ENCODE measurements around the gene TMEM54.
"Not testable (repeated sequence)": the region's sequence is repeated elsewhere in the genome, so short reads cannot be mapped to it uniquely, and the experiment has no call there.

The TMEM54 gene

DNA sequence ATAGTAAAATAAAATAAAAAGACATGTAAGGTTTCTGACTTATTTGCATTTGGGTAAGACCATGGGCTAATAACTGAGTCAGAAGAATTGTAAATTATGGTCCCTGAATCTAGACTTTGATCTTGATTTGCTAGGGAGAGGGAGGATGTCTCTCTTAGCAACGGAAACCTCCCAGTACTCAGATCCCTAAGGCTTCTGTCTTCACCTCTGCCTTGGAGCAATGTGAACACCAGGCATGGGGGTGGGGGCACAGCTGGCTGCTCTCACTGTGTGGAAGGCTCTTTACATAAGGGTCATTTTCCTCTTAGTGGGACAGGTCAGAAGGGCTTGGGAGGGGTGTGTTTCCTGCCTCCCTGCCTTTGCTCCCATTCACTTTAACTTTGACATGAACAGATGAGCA lies 17.0 kb upstream of the TMEM54 start:
- no peak for DNase-seq

DNA sequence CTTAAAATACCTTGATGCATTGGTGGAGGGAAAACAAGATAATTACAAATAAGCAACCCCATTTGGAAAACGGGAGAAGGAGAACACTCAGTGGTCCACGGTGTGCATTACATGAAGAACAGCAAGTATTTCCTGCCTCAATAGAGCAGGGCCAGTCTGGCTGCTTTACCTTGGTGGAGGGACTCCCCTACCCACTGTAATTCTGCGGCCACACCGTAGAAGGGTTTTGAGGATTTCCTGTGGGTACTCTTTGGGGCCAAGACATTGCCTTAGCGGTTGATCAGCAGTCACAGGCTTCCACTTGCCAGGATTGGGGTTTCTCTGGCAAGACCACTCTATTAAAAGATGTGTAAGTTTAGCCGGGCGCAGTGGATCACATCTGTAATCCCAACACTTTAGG lies 16.3 kb upstream of the TMEM54 start:
- DNase-seq = no peak

DNA sequence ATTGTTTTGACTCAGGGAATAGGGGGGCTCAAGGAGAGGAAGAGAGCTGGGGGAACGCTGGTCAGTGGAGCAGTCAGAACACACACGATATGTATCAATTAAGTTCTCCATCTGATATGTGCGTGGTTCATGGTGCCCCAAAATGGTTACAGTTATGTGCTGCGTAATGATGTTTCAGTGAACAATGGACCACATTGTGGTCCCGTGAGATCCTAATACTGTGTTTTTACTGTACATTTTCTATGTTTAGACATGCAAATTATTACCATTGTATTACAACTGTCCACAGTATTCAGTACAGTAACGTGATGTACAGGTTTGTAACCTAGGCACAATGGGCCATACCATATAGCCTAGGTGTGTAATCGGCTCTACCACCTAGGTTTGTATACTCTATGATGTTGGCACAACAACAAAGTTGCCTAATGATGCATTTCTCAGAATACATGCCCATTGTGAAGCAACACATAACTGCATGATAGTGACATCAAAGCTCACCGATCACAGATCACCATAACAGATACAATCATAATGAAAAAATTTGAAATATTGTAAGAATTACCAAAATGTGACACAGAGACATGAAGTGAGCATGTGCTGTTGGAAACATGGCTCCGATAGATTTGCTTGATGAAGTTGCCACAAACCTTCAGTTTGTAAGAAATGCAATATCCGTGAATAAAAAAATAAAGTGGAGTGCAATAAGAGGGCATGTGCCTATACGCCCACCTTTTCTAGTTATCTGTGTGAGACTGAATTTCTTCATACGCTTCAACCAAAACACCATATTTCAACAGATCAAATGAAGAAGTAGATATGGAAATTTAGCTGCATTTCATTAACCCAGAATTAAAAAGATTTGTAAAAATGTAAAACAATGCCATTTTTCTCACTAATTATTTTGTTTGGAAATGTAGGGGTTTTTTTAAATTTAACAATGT lies 14.8 kb upstream of the TMEM54 start:
- DNase-seq = no peak

DNA sequence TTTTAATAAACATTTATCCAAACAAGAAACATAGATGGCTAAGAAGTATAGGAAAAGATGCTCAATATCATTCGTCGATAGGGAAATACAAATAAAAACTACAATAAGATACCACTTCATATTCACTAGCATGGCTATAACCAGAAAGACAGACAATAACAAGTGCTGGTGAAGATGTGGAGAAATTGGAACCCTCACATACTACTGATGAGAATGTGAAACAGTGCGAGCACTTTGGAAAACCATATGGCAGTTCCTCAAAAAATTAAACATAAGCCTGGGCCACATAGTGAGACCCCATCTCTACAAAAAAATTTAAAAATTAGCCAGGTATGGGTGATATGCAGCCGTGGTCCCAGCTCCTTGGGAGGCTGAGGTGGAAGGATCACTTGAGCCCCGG lies 9.1 kb upstream of the TMEM54 start:
- DNase-seq = no peak

DNA sequence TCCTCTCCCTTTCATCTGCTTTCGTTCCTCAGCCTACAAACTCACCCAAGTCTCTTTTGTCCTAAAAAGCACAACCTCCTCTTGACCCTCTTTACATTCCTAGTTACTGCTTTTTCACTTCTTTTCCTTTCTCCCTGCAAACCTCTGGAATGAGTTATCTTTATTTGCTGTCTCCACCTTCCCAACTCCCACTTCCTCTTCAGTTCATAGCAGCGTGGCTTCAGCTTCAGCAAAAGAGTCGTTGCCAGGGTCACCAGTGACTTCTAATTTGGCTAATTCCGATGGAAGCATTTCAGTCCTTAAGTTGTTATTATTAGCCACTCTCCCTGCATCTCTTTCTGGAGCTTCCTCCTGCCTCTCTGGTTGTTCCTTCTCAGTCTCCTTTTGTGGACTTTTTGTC lies 6.2 kb upstream of the TMEM54 start:
- no peak for DNase-seq

DNA sequence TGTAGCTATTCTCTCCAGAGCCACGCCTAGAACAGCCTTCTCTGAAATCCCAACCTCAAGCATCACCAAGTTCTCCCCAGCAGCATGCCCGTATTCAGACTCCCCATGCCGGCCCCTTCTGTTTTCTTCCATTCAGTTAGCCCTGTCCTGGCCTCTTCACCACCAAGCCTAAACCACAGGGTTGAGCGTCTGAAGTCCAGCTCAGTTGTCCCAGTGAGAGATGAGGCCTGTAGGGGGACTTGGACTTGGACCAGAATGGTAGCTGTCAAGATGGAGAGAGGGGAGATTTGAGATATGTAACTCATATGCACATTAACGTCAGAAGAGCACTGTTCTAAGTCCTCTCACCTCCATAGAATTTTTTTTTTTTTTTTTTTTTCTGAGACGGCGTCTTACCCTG lies 5.5 kb upstream of the TMEM54 start:
- DNase-seq = no peak

DNA sequence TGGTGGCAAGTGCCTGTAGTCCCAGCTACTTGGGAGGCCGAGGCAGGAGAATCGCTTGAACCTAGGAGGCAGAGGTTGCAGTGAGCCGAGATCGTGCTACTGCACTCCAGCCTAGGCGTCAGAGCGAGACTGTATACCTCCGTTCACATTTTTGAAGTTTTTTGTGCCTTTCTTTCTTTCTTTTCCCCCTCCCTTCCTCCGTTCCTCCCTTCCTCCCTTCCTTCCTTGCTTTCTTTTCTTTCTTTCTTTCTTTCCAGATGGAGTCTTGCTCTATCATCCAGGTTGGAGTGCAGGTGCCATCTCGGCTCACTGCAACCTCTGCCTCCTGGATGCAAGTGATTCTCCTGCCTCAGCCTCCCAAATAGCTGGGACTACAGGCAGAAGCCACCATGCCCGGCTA lies 4.4 kb upstream of the TMEM54 start:
- not testable (repeated sequence) for DNase-seq

DNA sequence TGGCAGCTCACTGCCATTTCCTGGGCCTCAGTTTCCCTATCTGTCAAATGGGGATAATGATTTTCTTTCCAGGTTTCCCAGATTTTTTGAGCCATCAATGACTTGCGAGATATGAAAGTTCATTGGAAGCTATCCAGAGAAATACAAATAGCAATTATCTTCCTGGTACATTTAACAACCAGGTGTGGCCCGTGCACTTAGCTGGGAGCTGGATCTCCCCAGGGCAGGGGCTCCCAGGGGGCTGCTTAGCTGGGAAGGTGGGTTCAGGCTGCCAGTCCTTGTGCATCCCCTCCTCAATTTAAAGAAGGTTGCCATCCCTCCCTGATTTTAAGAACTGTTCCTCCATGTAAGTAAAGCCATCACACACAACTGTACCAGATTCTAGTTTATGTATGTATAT lies 3.6 kb upstream of the TMEM54 start:
- DNase-seq = no peak

DNA sequence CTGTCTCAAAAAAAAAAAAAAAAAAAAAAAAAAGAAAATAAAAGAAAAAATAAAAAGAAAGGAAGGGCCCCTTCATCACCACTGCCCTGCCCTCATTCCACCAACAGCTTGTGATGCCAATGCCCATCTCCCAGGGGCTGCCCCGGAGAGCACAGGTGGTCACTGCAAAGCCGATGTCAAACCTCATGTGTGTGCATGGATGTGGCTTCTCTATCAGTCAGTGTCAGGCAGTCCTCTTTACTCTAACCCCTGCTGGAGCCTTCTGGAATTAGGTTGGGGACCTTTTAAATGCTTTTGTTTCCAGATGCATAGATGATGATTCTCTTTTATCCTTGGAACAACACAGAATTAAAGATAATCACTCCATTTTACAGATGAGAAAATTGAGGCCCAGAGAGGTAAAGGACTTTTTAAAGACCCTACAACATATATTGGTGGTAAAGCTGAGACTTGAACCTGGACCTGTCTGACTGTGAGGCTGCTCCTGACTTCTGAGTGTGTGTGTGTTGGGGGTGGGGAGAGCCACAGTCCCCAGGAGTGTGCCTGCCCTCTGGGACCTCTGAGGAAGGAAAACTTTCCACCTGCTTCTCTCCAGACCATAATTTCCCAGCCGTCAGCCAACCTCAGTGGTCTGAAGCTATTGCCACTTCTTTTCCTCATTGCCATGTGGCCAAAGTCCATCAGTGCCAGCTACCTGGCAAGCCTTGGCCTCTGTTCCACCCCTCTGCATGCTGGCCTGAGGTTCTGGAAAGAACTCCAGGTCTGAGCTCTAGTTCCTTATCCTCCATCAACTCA lies 3.0 kb upstream of the TMEM54 start:
- DNase-seq = no peak

DNA sequence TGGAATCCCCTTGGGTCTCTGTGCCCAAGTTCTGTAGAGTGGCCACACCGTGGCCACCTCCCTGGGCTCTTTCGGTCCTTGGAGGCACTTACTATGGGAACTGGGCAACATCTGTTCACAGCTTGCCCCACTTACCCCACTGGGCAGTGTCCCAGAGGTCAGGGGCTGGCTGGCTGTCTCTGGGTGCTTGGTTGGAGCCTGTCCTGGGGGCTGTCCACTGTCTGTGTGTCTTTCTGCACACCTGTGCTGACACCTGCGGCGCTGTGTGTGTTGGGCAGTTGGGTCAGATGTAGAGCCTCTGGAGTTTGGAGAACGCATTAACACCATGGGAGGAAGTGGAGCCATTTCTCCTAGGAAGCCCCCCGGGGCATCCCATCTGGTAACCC lies 1.3 kb upstream of the TMEM54 start:
- DNase-seq = no peak

DNA sequence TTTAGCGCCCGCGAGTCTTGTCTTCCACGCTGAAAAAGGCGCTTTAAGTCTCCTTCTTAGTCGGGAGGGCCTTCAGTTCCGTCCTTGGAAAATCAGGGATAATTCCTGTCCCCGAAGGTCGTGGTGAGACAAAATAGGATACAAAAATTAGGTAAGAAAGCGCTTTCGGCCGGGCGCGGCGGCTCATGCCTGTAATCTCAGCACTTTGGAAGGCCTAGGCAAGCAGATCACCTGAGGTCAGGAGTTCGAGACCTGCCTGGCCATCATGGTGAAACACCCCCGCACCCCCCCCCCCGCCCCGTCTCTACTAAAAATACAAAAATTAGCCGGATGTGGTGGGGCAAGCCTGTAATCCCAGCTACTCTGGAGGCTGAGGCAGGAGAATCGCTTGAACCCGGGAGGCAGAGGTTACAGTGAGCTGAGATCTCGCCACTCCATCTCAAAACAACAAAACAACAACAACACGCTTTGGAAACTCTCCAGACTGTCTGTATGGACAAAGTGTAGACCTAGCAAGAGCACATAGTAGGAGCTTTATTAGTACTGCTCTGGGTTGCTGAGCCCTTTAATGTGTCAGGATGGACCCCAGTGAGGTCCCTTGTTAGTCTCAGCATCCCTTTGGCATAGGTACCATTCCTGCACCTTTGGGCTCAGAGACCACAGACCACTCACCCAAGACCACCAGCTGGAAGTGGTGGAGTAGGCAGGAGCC lies 790 bp upstream of the TMEM54 start:
- no peak for DNase-seq

DNA sequence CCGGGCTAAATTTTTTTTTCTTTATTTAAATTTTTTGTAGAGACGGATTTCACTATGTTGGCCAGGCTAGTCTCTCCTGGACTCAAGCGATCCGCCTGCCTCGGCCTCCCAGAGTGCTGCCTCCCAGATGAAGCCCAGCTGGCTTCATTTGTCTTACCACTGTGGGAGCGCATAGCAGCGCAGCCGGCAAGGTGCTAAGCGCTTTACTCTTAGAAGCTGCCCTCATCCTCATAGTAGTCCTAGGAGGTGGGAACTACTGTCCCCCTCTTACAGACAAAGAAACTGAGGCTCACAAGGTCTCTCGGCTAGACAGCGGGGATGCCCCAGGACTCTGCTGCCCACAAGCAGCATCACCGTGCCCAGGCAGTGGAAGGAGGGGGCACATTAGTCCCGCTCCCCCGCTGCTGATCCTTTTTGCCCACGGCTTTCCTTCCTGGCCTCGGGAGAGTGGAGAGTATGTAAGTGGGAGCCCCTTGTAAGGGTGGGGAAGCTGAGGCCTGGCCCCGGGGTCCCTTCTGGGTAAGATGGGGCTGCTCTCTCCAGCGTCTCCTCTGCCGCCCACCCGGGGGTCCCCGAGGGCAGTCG lies 726 bp downstream of the TMEM54 start:
- DNase-seq = no peak

DNA sequence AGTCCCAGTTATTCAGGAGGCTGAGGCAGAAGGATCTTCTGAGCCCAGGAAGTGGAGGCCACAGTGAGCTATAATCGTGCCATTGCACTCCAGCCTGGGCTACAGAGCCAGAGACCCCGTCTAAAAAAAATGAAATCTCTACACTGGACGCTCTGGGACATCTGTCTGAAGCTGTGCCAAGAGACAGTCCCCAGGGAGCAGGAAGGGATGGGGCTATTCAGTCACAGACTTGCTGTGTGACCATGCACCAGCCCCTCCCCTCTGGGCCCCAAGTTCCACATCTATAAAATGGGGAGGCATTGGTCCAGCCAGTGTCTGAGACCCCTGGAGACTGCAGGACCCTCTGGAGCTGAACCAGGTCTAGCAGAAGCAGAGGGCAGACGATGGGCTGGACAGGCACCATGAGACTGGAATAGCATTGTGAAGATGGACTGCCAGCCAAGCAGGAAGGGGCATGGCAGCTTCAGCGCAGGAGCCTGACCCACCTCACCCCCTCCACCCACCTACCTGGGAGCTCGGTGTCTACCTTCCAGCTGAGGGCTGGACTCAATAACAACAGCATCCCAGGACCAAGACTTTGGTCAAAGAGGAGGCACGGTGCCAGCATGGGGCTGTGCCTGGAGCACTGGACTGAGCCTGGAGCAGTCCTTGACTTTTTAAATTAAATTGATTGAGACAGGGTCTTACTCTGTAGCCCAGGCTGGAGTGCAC lies 1.4 kb downstream of the TMEM54 start:
- no peak for DNase-seq

DNA sequence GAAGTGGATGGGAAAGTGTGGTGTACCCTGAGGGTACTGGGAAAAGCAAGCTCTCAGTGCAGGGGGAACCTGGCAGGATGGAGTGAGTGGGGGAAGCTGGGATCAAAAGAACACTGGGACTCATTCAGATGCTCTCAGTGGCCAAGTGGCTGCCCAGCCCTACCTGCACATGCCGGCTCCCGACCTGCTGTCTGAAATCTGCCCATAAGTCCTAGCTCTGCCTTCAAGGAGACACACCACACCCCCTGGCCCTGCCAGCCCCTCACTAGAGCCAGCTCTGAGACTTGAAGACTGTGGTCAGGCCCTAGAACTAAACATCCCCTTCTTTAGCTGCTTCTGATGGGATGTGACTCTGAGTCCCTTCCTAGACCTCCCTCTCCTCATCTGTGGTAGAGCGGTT lies 2.2 kb downstream of the TMEM54 start:
- no peak for DNase-seq

DNA sequence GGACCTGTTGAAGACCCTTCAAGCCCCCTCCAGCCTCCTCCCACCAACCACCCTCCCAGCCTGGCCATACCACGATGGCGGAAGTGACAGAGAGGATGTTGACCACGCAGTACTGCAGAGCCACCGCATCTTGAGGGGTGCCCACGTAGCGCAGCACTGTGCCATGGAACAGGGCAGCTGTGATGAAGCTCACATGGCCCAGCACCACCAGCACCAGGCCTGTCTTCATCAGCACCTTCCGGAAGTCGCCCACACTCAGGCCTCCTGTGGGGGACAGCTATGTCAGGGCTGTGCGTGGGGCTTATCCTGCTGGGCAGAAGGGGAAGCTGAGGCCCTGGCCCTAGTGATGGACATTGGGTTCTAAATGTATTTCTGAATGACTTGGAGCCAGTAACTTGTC lies 3.1 kb downstream of the TMEM54 start:
- DNase-seq = no peak

DNA sequence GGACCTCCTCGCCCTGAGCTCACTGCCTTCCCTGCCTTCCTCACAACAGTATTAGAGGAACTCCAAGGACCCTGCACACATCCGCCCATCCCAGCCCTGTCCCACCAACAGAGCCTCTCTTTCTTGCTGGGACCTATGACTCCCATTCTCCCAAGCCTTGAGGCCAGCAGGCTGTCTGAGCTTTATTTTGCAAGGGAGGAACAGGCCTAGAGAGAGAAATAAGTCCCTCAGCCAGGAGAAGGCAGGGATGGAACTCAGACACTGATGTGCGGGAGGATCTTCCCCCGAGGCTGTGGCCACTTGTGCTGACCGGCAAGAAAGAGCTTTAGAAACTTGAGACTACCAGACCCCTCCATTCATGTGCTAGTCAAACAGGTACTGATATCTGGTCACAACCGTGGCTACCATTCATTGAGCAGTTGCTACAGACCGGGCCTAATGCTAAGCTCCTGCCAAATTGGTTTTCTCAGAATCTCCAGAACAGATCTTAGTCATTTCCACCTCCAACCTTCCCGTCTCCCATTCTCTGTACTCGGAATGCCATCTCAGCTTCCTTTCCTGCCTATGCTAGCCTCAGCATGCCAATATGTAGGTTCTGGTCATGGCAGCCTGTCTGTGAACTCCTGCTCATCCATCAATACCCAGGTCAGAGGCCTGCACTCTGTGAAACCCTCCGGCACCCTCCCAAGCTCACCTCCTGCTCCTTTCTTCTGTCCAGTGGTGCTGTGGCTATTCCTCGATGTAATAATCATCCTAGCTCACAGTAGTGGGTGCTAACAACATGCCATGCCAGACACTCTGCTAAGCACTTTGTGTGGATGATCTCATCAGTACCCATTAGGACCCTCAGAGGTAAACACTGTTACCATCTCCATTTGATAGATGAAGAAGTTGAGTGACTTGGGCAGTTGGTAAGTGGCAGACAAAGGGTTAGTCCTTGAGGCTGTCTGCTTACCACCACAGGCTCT lies 3.8 kb downstream of the TMEM54 start:
- no peak for DNase-seq

DNA sequence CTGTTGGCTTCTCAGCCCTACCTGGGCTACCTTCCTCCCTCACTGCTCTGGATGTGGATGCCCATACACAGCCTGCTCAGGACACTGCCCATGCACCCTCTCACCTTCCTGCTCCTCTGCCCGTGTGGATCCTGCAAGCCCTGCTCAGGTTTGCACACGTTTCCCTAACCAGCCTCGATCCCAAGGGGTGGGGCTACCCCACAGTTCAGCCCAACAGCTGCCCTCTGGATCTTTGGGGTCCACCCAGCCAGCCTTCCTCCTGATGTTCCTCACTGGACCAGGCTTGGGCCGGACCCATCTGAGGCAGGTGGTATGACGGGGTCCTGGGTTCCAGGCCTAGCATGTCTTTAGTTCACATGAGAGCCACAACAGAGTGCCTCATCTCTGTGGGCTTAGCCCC lies 4.7 kb downstream of the TMEM54 start:
- no peak for DNase-seq

DNA sequence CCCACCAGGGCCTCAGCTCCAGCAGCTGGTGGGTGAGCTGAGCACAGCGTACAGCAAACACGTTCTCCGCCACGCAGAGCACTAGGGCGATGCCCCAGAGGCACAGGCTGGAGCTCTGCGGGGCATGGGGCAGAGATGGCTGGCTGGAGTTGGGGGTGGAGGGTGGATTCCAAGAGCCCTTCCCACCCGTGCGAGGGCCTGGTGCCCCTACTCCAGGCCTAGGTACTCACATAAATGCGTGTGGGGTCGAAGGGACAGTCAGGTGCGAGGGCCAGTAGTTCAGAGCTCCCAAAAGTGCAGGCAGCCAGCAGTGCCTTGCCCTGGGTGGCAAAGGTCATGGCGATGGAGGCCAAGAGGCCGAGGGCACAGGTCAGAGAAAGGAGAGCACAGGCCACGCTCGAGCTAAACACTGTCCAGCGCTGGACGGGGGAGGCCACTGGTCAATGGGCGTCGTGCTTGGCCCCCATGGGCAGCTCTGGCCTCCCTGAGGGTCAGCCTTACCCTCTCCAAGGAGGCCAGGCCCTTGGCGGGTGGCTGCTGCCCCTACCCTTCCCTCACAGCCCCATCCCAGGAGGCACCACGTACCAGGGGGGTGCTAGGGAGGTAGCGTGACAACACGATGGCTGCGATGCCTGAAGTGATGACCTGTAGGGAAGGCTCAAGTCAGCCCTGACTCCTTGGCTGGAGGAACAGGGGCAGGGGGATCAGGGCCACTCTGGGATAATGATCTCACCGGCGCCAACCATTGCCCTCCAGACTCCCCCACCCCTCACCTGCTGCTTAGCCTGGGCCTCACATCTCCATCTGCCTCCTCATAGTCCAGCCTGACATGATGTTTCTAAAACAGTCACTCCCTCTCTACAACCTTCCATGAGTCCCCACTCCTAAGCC lies 5.6 kb downstream of the TMEM54 start:
- no peak for DNase-seq

DNA sequence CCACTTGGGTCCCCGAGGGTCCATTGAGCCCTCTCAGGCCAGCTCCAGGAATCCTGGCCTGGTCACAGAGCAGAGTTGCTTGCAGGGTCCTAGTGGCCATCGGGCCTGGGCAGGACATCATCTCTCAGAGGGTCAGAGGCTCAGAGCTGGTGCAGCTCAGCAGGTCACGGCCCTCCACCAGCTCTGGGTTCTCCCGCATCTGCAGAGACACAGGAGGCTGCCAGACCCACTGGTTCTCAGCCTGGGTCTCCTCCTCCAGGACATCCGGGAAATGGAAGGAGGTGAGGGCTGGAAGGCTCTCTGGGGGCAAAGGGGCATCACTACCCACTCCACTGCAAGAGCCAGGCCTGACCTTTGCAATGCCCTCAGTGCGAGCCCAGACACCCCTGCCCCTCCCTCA lies 6.5 kb downstream of the TMEM54 start:
- no peak for DNase-seq

DNA sequence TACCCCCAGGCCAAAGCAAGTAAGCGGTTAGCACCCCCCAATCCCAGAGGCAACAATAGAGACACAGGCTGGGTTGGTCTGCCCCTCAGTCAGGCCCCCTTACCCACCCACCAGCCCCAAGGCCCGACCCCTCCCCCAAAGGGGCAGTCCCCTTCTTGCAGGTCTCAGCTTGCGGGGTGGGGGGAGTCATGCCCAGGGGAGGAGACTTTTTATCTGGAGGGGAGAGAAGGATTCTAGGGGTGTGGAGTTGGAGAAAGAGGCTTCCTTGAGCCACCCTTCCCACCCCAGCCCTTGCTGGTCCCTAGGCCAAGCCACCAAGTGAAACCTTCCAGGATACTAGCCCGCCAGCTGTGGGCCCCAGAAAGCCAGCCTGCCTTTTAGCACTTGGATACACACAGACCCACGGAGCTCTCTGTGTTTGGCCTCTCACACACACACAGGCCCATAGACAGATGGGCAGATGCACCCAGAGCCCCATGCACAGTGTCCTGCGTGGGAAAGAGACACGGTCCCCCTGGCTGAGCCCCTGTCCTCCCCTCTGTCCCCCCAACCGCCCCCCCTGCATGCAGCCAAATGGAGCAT lies 7.1 kb downstream of the TMEM54 start:
- DNase-seq = no peak
